Right lobe of liver (tissue), 6 donors: ENCODE results near the gene MBP. TPM values are rescaled to one million over a fixed set of nuclear protein-coding genes. Genes with fewer than 3 reads are reported as not detected.
A peak's percentile ranks its signal among the peaks of the same experiment; 100 is the strongest.

Experiments used
- ATAC-seq, 4 donors: fragments of 200-7000 bp; cut with Tn5 transposase; one replicate each; pipeline ENCODE4 v1.9.1; 2020; ENCODE audit warnings: mild to moderate bottlenecking in 4 of 4, moderate library complexity in 4 of 4
- DNase-seq, 3 donors: peaks; one replicate each; pipeline ENCODE4 v3.0.0-alpha.2; 2020
- H3K27ac ChIP-seq, 3 donors: fragments of 200-600 bp; one replicate each; pipeline ENCODE4 v1.8.0; 2022
- H3K27me3 ChIP-seq, 2 donors: fragments of 200-600 bp; one replicate each; pipeline ENCODE4 v1.8.0; 2022
- H3K36me3 ChIP-seq, 4 donors: fragments of 200-600 bp; sonication (generic) in 1 of 4; one replicate each; pipeline versions ENCODE4 v1.5.1 to v1.8.0; 2017 to 2022; ENCODE audit warnings: control low read depth in 1 of 4
- H3K4me1 ChIP-seq, 4 donors: fragments of 200-600 bp; sonication (generic) in 1 of 4; one replicate each; pipeline versions ENCODE4 v1.5.1 to v1.8.0; 2017 to 2022; ENCODE audit warnings: control low read depth in 1 of 4
- H3K4me3 ChIP-seq, 3 donors: fragments of 200-600 bp; one replicate each; pipeline ENCODE4 v1.8.0; 2022
- H3K9me3 ChIP-seq, 4 donors: fragments of 200-600 bp; sonication (generic) in 1 of 4; one replicate each; pipeline versions ENCODE4 v1.5.1 to v1.8.0; 2017 to 2022; ENCODE audit warnings: control low read depth in 1 of 4
- CTCF ChIP-seq, 4 donors: fragments of 200-600 bp in 3 of 4; fragments of 450-650 bp in 1 of 4; IDR thresholded peaks; one replicate each; pipeline versions ENCODE4 v1.5.1 to v1.8.0; 2016 to 2022; ENCODE audit warnings: antibody characterized with exemption in 4 of 4, mild to moderate bottlenecking in 2 of 4
- POLR2A ChIP-seq: fragments of 450-650 bp; IDR thresholded peaks from one replicate; pipeline ENCODE4 v1.6.1; 2017; ENCODE audit warnings: antibody characterized with exemption, mild to moderate bottlenecking
- WGBS: methylation state at CpG from one replicate; pipeline ENCODE4 v1.1.6; 2018; ENCODE audit warnings: low coverage, low lambda C conversion rate; ENCODE audit not compliant: insufficient coverage; ENCODE audit errors: missing lambda C conversion rate; 5-methylcytosine and 5-hydroxymethylcytosine counted together
- intact Hi-C, 2 donors: fragments of 100-400 bp; cut with DNase I; formaldehyde crosslinking; loops; one replicate each; pipeline versions ENCODE4 v1.11.2 to v1.14.1; 2022
- total RNA-seq, 6 experiments: library from RNA; depleted of rRNA in 2 of 6; stranded (reverse); fragments of >200 nt in 2 of 6; fragmentation: NEBNext Ultra II Directional in 3 of 6; extraction: Animal tissue kit (Norgen Biotek cat#: 25700) in 3 of 6; gene quantifications; one replicate each; pipeline versions ENCODE4 v1.1.0 to v1.2.4, GENCODE V29; 2016 to 2023
- donor health status: DM: no; HTN: yes; CAD: no.
- donor health status: DM: no; HTN: no; CAD: no.
- donor health status: DM: no; HTN: no; CAD: no.
- donor health status: DM: no; HTN: yes; CAD: no.
- donor health status: DM: no; HTN: yes; CAD: no.

MBP gene
- total RNA-seq, 6 experiments from 2014 or later = 24.0 to 40.8 (median 27.6) TPM

- H3K27ac ChIP-seq = no peak overlapping the region
- WGBS = 67% methylated on average over 5 of the region's 6 CpGs
- DNase-seq = no peak
- H3K9me3 ChIP-seq = no peaks in the 10 kb centered on the region
- no peak for TF ChIP-seq POLR2A
- no peak overlapping the region for H3K4me3 ChIP-seq
- H3K4me1 ChIP-seq = no peaks in the 10 kb centered on the region
- H3K27me3 ChIP-seq = no peaks in the 10 kb centered on the region
- intact Hi-C loops = no loop called here
- ATAC-seq = peak in 3 of 4 donors; percentile 46 to 69 (median 48)
- peaks cover 0 to 27% (median 0%) of the 10 kb centered on the region in 4 donors for H3K36me3 ChIP-seq
Observed at GRCh38 chr18:76943542-76944339, 188.8 kb downstream of the MBP start.

- Histone ChIP-seq H3K4me1 (peaks cover 0 to 2% (median 0%) of the 10 kb centered on the region in 4 donors), H3K27me3 (no peaks in the 10 kb centered on the region), H3K27ac (no peak overlapping the region), H3K9me3 (no peaks in the 10 kb centered on the region), H3K4me3 (no peak overlapping the region), H3K36me3 (peaks cover 0 to 19% (median 1%) of the 10 kb centered on the region in 4 donors)
- 100% methylated on average over 3 of the region's 9 CpGs for WGBS
- no peak for DNase-seq
- intact Hi-C loops = no loop called here
- no peak for ATAC-seq
- no peak for TF ChIP-seq CTCF (IDR thresholded peaks at IDR 0.05)
- no peak for TF ChIP-seq POLR2A
Observed at GRCh38 chr18:76941284-76941683, 191.3 kb downstream of the MBP start.

GRCh38 chr18:76938619-76939018 lies 194.0 kb downstream of the MBP start:
- 96% methylated on average over 3 of the region's 12 CpGs for WGBS
- Histone ChIP-seq H3K27me3 (no peaks in the 10 kb centered on the region), H3K9me3 (no peaks in the 10 kb centered on the region), H3K27ac (no peak overlapping the region), H3K36me3 (peaks cover 0 to 19% (median 1%) of the 10 kb centered on the region in 4 donors), H3K4me1 (peaks cover 0 to 17% (median 3%) of the 10 kb centered on the region in 4 donors), H3K4me3 (no peak overlapping the region)
- DNase-seq (no peak), ATAC-seq (no peak)
- intact Hi-C loops = no loop called here
- TF ChIP-seq CTCF (IDR thresholded peaks at IDR 0.05) (no peak), POLR2A (no peak)

- ATAC-seq = no peak
- 93% methylated on average over 1 of the region's 1 CpG for WGBS
- Histone ChIP-seq H3K4me1 (peaks cover 0 to 17% (median 3%) of the 10 kb centered on the region in 4 donors), H3K36me3 (peaks cover 0 to 19% (median 1%) of the 10 kb centered on the region in 4 donors), H3K27ac (no peak overlapping the region), H3K4me3 (no peak overlapping the region), H3K9me3 (no peaks in the 10 kb centered on the region), H3K27me3 (no peaks in the 10 kb centered on the region)
- intact Hi-C loops = no loop called here
- TF ChIP-seq POLR2A = no peak
- no peak for TF ChIP-seq CTCF (IDR thresholded peaks at IDR 0.05)
- no peak for DNase-seq
Observed at GRCh38 chr18:76937597-76937996, 195.0 kb downstream of the MBP start.

DNA sequence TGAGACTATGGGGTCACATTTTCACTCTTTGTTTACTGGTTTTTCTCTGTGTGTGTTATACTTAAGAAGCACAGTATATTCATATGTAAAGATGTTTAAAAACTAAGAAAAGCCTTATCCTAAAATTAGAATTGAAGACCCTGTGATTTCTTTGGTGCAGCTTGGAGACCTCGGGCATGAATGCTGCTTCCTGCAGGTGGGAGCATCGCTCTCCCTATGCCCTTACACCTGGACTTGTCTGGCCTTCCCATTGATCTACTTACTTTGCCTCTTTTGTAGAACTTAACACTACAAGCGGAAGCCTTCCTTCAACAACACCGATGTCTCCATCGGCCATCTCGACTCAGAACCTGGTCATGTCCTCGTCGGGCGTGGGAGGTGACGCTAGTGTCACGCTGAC lies 195.7 kb downstream of the MBP start:
- peaks cover 0 to 17% (median 3%) of the 10 kb centered on the region in 4 donors for H3K4me1 ChIP-seq
- no peaks in the 10 kb centered on the region for H3K27me3 ChIP-seq
- intact Hi-C loops = no loop called here
- TF ChIP-seq POLR2A = no peak
- H3K4me3 ChIP-seq = no peak overlapping the region
- DNase-seq = no peak
- no peak for ATAC-seq
- no peaks in the 10 kb centered on the region for H3K9me3 ChIP-seq
- H3K36me3 ChIP-seq = peaks cover 0 to 19% (median 1%) of the 10 kb centered on the region in 4 donors
- no peak overlapping the region for H3K27ac ChIP-seq
- 95% methylated on average over 11 of the region's 11 CpGs for WGBS
